HS-27A (cell line): ENCODE measurements around the gene KCNE2.
"Not testable (repeated sequence)": the region's sequence is repeated elsewhere in the genome, so short reads cannot be mapped to it uniquely, and the experiment has no call there.

Experiments used
- DNase-seq: peaks from one replicate; pipeline ENCODE4 v3.0.0-alpha.2; 2012; ENCODE audit warnings: low read depth, missing footprints

The KCNE2 gene

DNA sequence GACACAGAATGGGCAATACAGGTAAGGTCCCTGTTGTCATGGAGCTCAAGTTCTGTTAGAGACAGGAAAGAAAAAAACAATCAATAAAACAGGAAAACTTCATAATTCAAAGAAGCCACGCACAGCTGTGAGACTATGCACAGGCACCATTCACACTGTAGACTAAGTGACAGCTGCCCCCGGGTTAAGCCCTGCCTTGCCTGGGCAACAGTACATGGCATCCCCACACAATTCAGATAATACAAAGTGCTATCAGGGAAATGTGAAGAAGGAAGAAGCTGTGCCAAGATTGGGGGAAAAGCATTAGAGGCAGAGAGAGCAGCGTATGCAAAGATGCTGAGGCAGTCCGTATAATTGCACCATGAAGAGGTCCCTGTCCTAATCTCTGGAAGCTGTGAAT is 9.0 kb upstream of the KCNE2 start:
- DNase-seq: no peak

DNA sequence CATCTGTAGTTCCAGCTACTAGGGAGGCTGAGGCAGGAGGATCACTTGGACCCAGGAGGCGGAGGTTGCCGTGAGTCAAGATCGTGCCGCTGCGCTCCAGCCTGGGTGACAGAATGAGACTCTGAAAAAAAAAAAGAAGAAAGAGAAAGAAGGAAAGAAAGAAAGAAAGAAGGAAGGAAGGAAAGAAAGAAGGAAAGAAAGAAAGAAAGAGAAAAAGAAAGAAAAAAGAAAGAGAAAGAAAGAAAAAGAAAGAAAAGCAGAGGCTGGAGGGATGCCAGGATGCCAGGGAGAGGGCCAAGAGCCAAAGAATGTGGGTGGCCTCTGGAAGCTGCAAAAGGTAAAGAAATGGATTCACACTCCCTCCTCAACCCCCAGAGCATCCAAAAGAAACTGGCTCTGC is 8.2 kb upstream of the KCNE2 start:
- no peak for DNase-seq

DNA sequence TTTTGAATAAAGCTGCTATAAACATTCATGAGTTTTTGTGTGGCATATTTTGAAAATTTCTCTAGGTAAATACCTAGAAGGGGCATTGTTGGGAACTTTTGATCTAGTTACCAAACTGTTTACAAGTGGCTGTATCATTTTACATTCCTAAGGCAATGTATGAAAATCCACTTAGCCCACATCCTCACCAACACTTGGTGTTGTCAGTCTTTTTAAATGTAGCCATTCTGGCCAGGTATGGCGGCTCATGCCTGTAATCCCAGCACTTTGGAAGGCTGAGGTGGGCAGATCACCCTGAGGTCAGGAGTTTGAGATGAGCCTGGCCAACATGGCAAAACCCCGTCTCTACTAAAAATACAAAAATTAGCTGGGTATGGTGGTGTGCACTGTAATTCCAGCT is 5.9 kb upstream of the KCNE2 start:
- no peak for DNase-seq

DNA sequence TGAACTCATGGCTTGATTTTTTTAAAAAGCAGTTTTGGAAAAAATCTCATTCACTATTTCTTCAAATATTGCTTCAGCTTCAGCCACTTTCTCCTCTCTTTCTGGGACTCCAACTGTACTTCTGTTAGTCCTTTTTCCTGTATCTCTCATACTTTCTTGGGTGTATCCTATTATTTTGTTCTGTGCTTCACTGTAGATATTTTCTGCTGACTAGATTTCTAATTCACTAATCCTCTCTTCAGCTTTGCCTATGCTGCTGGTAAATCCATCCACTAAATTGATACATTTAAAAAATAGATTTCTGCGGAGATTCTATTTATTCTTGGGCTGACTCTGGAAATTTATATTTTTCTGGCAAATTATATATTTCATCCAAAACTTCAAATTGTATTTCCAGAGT is 4.9 kb upstream of the KCNE2 start:
- DNase-seq: no peak

DNA sequence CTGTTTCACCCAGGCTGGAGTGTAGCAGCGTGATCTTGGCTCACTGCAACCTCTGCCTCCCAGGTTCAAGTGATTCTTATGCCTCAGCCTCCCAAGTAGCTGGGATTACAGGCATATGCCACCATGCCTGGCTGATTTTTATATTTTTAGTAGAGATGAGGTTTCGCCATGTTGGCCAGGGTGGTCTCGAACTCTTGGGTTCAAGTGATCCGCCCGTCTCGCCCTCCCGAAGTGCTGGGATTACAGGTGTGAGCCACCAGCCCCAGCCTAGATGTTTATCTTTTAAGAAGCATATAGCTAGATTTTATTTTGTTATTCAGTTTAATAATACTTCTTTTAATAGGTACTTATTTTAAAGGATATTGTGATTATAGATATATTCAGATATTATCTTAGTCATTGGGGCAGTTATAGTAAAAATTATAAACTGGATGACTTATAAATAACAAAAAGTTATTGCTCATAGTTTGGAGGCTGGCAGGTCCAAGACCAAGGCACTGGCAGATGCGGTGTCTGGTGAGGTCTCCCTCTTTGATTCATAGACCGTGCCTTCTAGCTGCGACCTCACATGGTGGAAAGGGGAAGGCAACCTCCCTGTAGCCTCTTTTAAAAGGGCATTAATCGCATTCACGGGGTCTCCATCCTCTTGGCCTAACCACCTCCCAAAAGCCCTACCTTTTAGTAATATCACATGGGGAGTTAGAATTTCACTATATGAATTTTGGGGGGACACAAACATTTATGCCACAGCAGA is 3.1 kb upstream of the KCNE2 start:
- DNase-seq: no peak

DNA sequence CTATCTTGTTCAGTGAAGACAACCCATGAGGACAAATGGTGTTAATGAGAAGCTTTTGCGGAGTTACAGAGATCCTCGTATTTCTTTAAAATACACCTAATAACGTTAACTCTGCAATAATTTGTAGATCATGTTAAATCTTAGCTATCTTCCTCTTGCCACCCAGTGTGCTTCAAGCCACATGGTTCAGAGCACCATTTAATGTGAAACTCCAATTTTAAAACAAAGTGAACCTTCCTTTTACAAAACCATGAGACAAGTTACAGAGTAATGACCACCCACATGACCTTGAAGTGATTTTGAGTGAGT is 1.7 kb upstream of the KCNE2 start:
- DNase-seq: no peak

DNA sequence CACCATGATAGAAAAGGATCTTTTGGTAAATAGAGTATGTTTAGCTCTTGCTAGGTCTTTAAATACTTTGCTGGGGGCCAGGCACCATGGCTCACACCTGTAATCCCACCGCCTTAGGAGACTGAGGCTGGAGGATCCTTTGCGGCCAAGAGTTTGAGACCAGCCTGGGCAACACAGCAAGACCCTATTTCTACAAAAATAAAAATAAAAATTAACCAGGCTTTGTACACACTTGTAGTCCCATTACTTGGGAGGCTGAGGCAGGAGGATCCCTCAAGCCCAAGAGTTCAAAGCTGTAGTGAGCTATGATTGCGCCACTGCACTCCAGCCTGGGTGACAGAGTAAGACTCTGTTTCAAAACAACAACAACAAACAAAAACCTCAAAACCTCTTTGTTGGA is 1.1 kb upstream of the KCNE2 start:
- no peak for DNase-seq

DNA sequence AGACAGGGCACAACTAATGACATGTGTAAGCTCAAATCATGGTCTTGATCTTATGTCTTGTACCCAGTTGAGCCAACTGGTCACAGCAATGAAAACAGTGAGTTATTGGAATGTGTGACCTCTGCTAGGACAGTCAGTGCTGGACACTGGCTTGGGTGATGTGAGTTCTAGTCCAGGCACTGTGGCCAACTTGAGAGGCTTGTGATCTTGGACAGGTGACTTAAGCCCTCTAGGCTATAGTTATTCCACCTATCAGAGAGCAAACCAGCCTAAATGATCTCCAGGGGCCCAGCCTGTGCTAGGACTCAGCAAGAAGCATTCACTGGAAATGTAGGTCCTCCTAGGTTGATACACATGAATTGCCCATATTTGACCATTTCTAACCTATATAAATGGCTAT is 1.1 kb downstream of the KCNE2 start:
- no peak for DNase-seq

DNA sequence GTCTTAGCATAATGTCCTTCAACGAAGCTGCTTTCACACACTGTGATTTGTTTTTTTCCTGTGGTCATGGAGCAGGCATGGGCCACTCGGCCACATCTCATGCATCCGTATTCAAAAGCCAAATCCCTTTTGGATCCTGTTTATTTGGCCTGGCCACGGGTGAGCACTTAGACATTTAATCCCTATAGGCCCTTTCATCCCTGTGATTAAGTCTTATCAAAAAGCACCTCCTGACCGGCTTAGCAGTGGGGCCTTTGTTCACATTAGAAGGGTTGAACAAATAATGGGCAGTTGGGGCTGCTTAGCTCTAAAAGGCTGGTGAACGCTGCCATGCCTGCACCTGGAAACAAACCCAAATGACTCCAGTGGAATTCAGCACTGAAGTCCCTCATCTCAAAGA is 2.0 kb downstream of the KCNE2 start:
- DNase-seq: no peak

DNA sequence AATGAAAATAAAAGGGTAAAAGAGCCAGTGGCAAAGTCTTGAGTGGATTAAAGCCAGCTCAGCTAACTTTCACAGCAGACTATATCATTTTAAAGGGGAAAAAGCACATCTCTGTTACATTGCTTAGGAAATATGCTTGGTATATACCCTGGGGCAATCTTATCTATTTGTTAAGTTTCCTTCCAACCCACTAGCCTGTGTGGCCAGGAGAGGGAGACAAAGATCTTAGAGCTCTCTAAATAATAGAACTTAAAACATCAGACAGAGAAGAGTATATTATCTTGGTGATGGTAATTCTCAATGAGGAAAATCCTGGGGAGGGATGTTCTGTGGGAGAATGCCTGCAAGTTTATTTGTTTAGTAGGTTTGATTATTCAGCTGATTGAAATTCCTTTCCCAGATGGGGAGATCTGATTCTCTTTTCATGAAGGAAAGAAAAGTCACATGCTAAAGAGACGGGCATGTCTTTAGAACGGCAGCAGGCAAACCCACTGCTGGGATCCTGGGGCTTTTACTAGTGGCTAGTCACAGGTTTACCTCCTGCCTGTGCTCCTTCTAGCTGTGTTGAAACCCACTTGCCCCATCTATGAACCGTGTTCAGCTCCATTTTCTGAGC is 3.6 kb downstream of the KCNE2 start:
- no peak for DNase-seq

DNA sequence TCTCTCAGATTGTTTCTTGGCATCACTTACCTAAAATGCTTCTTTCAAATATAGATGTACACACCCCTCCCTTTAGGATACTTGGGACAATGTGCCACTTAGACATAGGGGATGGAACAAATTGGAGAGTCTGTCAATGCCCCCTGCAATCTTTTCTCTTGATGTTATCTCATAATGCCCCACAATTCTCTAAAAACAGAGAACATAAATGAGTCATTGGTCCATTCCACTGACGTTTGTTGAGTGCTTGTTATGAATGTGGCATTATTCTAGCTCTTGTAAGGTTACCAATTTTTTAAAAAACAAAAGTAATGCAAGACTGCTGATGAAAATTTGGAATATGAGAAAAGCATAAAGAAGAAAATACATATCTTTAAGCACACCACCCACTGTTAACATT is 5.9 kb downstream of the KCNE2 start:
- no peak for DNase-seq

DNA sequence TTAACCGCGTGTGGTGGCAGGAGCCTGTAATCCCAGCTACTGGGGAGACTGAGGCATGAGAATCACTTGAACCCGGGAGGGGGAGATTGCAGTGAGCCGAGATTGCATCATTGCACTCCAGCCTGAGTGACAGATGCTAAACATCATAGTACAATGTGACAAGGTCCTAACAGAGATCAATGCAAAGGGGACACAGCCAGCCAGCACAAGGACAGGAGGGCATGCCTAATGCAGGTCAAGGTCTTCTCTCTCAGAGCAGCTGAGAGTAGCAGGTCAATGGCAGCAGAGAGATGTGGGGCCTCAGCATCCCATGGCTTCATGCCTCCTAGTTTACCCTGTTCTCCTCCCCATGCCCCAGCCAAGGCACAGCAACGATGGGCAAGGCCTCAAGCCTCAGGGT is 8.5 kb downstream of the KCNE2 start:
- DNase-seq: no peak

DNA sequence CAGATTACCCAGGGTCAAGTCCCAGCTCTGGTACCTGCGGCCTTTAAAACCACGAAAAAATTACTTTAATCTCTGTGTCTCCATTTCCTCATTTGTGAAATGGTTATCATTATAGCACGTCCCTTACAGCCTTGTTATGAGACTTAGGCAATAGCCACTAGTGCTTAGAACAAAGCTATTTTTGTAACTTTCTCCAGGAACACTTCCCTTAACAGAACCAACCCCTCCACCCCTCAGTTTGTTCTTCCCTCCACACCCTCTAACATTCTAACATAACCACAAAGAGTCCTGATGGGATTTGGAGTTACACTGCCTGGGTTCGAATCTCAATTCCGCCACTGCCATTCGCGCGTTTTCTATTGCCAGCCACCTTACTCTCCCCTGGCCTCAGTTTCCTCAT is 10.7 kb downstream of the KCNE2 start:
- not testable (repeated sequence) for DNase-seq

DNA sequence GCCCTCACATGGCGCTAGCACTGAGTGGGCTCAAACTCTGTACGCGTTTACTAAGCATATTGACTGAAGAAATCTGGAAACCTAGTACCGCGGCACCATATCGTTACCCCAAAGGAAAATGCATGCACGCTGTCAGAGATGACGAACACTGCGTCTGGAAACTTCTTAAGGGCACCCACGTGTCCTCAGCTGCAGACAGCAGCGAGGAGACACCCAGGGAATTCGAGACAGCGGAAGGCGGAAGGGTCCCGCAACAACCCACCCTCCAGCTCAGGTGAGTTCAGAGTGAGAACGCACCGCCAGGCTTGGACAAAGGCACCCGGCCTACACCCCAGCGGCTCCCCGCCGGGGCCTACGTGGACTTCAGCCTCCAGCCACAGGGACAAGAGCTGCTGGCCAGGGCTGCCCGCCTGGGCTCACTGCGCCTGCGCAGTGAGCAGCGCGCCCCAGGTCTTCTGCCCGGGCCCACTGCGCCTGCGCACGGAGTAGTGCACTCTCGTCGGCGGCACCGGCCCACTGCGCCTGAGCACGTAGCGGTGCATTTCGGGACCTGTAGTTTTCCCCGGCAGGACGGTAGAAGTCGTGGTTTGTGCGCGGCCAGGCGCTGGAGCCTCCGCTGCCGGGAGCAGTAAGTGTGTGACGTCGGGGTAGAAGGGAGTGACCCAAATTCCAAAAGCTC is 11.3 kb downstream of the KCNE2 start, which contains the start of gene SMIM11:
SMIM11 (plus strand) TSS at position 568 of the 679 bp plus-strand sequence. CDS start 3,998 bp downstream, outside the sequence.
- not testable (repeated sequence) for DNase-seq

DNA sequence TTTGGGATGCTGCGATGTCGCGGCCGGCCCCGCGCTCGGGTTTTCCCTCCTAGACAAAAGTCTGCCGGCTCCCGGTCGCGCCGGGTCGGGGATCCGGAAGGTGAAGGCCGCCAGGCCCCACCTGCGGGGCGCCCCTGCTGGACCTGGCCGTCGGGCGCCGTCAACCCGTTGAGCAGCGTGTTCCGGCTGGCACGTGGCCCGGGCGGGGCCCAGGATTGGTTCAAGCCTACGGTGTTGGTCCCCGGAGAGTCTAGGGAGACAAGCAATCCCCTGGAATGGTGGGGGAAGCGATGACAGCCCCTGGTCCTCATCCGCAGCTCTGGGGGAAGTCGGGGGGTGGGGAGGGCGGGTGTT is 11.8 kb downstream of the KCNE2 start:
- DNase-seq: not testable (repeated sequence)

DNA sequence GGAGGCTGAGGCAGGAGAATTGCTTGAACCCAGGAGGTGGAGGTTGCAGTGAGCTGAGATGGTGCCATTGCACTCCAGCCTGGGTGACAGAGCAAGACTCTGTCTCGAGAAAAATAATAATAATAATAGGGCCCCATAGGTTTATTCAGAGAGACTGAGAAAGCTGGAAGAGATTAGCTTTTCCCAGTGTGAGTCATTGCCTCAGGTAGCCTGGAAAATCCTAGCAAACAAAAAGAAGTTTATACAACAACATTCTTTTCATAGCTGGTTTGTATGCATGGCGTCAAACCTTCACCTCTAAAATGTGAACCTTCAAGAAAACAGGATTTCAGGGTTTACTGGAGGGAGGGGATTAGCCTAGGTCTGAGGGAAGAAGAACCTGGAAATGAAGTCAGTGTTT is 19.3 kb downstream of the KCNE2 start:
- not testable (repeated sequence) for DNase-seq

DNA sequence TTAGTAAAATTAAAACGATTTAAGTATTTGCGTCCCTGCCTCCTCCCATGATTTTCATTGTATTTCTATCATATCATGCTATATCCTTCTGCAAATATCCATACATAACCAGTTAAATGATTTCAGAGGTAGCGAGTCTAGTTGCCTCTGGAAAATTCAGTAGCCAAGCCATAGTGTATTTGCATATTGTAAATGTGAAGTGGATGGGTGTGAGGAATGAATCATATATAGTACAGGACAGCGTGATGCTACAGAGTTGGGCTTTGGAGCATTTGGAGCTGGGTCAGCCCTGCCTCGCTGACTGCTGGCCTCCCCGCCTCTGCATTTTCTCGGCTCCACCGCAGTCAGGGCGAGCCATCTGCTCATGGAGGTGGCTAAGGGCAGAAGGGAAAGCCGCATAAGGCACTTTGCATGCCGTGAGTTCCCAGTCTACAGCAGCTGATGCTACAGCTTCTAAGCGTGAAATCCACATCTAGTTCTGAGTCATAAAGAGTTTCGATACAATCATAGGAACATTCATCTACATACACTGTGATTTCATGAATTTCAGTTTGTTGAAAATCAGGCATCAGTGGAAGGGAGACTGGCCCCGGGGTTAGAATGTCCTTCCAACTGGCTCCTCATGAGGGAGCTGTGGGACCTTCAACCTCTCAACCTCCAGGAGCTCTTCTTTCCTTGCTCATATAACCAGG is 20.1 kb downstream of the KCNE2 start:
- DNase-seq: not testable (repeated sequence)

DNA sequence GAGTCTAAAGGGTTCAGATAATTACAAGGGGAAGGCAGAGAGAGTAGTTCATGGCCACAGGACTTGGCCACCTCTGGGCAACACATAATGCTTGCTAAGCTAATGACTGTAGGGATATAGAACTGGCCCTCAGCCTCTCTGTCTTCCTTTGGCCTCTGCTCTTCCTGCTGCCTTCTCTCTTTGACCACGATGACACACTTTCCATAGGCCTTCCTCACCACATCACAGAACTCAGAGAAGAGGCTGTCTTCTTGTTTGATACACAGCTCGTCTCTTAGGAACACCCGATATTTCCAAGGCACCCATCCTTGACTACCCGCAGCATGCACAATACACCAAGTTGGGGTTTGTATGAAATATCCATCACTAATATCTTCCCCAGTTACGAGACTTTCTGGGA is 36.7 kb downstream of the KCNE2 start:
- not testable (repeated sequence) for DNase-seq

DNA sequence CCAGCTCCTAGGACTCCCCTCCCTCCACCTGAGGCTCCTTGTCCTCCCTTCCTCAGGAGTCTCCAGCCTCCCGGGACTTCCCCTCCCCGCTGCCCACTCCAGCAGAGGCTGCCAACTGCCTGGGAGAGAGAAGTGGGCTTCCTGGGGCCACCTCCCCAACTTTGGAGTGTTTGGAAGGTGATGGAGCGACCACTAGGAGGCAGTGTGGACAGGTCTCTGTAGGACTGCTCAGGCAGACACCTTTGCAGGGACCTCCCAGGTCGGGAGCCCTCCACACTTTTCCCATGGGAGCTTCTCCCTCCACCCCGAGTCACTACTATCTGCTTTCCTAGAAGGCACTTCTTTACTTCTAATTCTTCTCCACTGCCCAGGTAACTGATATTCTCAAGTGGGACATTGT is 40.9 kb downstream of the KCNE2 start:
- DNase-seq: not testable (repeated sequence)

DNA sequence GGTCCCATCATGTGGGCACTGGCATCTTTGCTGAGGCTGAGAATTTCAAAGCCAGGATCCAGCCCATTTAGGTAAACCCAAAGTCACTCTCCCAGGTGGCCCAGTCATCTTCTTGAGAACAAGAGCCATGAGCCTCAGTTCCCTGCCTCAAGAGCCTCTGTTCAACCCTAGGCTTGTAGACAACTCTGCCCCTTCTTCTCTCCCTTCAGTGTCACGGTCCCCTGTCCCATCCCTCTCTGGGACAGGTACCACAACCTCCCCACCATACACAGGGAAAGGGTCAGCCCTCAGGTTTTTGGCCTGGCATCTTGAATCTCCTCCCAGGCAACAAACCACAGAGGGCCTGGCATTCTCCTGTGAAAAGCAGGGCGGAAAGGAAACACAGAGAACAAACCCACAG is 41.9 kb downstream of the KCNE2 start:
- not testable (repeated sequence) for DNase-seq

DNA sequence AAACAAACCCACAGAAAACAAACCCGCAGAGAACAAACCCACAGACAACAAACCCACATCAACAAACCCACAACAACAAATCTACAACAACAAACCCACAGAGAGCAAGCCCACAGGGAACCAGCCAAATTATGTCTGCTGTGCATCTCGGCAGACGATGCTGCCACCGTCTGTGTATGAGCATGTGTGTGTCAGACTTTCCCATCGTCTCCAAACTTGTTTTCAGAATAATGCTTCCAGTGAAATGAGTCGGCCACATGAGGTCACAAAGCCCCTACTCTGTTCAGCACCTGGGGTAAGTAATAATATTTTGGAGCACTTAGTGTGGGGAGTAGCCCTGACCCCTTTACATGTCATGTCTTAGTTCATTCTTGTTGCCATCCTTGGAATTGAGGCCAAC is 42.3 kb downstream of the KCNE2 start:
- not testable (repeated sequence) for DNase-seq

DNA sequence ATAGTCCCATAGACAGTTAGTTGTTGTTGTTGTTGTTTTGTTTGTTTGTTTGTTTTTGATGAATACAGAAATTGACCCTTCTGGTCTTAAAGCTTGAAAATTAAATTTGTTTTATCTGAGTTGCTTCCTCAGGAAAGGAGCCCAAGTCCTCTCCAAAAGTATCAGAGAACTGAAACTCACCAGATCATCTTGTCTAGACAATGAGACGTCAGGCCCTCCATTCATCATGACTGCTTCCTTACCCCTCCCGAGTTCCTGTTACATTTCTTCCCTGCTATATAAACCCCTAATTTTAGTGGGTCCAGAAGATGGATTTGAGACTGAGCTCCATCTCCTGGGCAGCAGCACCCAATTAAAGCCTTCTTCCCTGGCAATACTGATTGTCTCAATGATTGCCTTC is 42.9 kb downstream of the KCNE2 start:
- DNase-seq: not testable (repeated sequence)

DNA sequence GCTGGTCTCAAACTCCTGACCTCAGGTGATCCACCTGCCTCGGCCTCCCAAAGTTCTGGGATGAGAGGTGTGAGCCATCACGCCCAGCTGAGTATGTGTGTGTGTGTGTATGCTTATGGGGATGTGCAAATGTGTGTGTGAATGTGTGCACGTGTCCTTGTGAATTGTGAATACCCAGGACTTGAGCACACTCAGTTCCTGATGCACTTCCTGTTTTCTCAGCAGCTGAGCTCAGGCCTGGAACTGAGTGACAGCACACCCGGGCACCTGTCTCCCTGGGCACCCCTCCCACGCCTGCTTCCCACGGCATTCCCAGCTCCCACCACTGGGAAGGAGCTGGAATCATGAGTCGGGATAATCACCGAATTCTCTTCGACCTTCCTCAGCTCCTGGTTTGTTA is 43.5 kb downstream of the KCNE2 start:
- DNase-seq: not testable (repeated sequence)
